GM12878 (cell line): ENCODE measurements around the gene VWA3B. TPM values are rescaled to one million over a fixed set of nuclear protein-coding genes. Genes with fewer than 3 reads are reported as not detected.

Source experiments
- ATAC-seq: fragments of 200-7000 bp; cut with Tn5 transposase; 3 replicates; pipeline ENCODE4 v1.9.1; 2020; ENCODE audit warnings: mild to moderate bottlenecking, moderate library complexity
- BruUV-seq: library from RNA; stranded (reverse); fragments of 400-500 nt; replicated peaks from 2 replicates; lab custom pipeline; 2021; lab: Mats Ljungman, UMichigan
- CTCF ChIA-PET: fragments of 300-600 bp; sonication (Branson Sonifier 250); formaldehyde crosslinking; extraction: SDS; loops from one replicate; lab custom pipeline; 2021; ENCODE audit warnings: inconsistent platforms; lab: Yijun Ruan, JAX
- POLR2A ChIA-PET: fragments of 350-600 bp; formaldehyde crosslinking; extraction: SDS; loops from one replicate; lab custom pipeline; 2021; ENCODE audit warnings: inconsistent platforms; lab: Charles Lee
- RAD21 ChIA-PET: fragments of 300-600 bp; sonication (Branson Sonifier 250); formaldehyde crosslinking; loops from one replicate; lab custom pipeline; 2023; ENCODE audit warnings: antibody characterized with exemption; ENCODE audit not compliant: unreplicated experiment; lab: Charles Lee
- SMC1A ChIA-PET: fragments of 300-600 bp; sonication (Branson Sonifier 250); formaldehyde crosslinking; loops from one replicate; lab custom pipeline; 2023; ENCODE audit not compliant: unreplicated experiment, uncharacterized antibody; lab: Charles Lee
- DNase-seq: peaks from one replicate; pipeline ENCODE4 v3.0.0-alpha.2; 2011; ENCODE audit warnings: low read depth, low spot score
- FAIRE-seq: peaks from 3 replicates; lab custom pipeline; 2011; peaks lifted over from hg19 to GRCh38; lab: Jason Lieb, UNC
- H2AFZ ChIP-seq: 2 replicates; pipeline ENCODE4 v1.6.0; 2011; ENCODE audit warnings: low read depth, low read length, control low read depth; ENCODE audit not compliant: control insufficient read depth
- H3K27ac ChIP-seq: 2 replicates; pipeline ENCODE4 v1.5.1; 2011; ENCODE audit warnings: control low read depth; ENCODE audit not compliant: control insufficient read depth, insufficient read depth
- H3K27me3 ChIP-seq, 2 experiments: replicated peaks in 1 of 2; 2 replicates each; pipeline versions ENCODE4 v1.6.0 to v1.6.1; 2011; ENCODE audit warnings: low read length in 1 of 2; ENCODE audit not compliant: control insufficient read depth in 2 of 2, insufficient read depth in 2 of 2
- H3K36me3 ChIP-seq, 2 experiments: 2 replicates each; pipeline ENCODE4 v1.5.1; 2011; ENCODE audit warnings: low read length in 1 of 2; ENCODE audit not compliant: control insufficient read depth in 2 of 2, insufficient read depth in 2 of 2
- H3K4me1 ChIP-seq: 2 replicates; pipeline ENCODE4 v1.6.1; 2011; ENCODE audit warnings: mild to moderate bottlenecking, low read length, moderate library complexity, mixed read lengths; ENCODE audit not compliant: control insufficient read depth, insufficient read depth
- H3K4me2 ChIP-seq: 2 replicates; pipeline ENCODE4 v1.6.0; 2011; ENCODE audit warnings: control low read depth; ENCODE audit not compliant: control insufficient read depth, insufficient read depth
- H3K4me3 ChIP-seq: fragments of 200-600 bp; sonication (generic); 2 replicates; pipeline ENCODE4 v1.5.1; 2016
- H3K79me2 ChIP-seq: 2 replicates; pipeline ENCODE4 v1.6.0; 2011; ENCODE audit warnings: low read length; ENCODE audit not compliant: control insufficient read depth, insufficient read depth
- H3K9ac ChIP-seq: 2 replicates; pipeline ENCODE4 v1.8.0; 2011; ENCODE audit warnings: low read length, control low read depth, mixed read lengths; ENCODE audit not compliant: control insufficient read depth, insufficient read depth
- H3K9me3 ChIP-seq: replicated peaks from 3 replicates; pipeline ENCODE4 v1.5.1; 2011; ENCODE audit warnings: mild to moderate bottlenecking, low read length; ENCODE audit not compliant: control insufficient read depth, insufficient read depth
- H4K20me1 ChIP-seq: 2 replicates; pipeline ENCODE4 v1.6.0; 2011; ENCODE audit not compliant: control insufficient read depth, insufficient read depth
- BMI1 ChIP-seq: fragments of 450-650 bp; IDR thresholded peaks from 2 replicates; pipeline ENCODE4 v1.6.1; 2016; ENCODE audit warnings: mild to moderate bottlenecking, moderate library complexity, borderline replicate concordance
- GATAD2B ChIP-seq: fragments of 450-650 bp; conservative IDR thresholded peaks from 2 replicates; pipeline ENCODE4 v1.6.1; 2017; ENCODE audit warnings: low read depth, mild to moderate bottlenecking, moderate library complexity
- HDAC6 ChIP-seq: fragments of 200-600 bp; sonication (generic); IDR thresholded peaks from one replicate; pipeline ENCODE4 v1.8.0; 2017; ENCODE audit warnings: antibody characterized with exemption; ENCODE audit not compliant: unreplicated experiment
- SMAD5 ChIP-seq: IDR thresholded peaks from 2 replicates; pipeline ENCODE4 v1.6.1; 2016; ENCODE audit warnings: antibody characterized with exemption, low read depth
- ZNF622 ChIP-seq: fragments of 450-650 bp; IDR thresholded peaks from 2 replicates; pipeline ENCODE4 v1.6.1; 2017; ENCODE audit warnings: mild to moderate bottlenecking, inconsistent platforms
- WGBS: methylation state at CpG from one replicate; pipeline ENCODE4 v1.1.6; 2016; ENCODE audit warnings: low lambda C conversion rate; ENCODE audit not compliant: insufficient replicate concordance, insufficient coverage; ENCODE audit errors: missing lambda C conversion rate; 5-methylcytosine and 5-hydroxymethylcytosine counted together
- in situ Hi-C: fragments of 300-500 bp; cut with MboI; formaldehyde crosslinking; loops from 9 replicates; pipeline ENCODE4 v1.14.3; 2018; ENCODE audit warnings: mixed read lengths
- intact Hi-C: fragments of 100-400 bp; cut with micrococcal nuclease; formaldehyde crosslinking; loops from one replicate; pipeline ENCODE4 v1.14.2; 2022; ENCODE audit not compliant: unreplicated experiment
- polyA plus RNA-seq, 11 experiments: library from polyadenylated mRNA; depleted of rRNA in 4 of 11; unstranded in 6 of 11; stranded (reverse) in 5 of 11; fragments of >200 nt; fragmentation: Nextera tagmentation in 4 of 11; fragmentation: Illumina TruSeq in 1 of 11; extraction: Ambion mirVana in 4 of 11; extraction: Trizol in 1 of 11; gene quantifications; 1 replicate in 1 of 11; 2 replicates in 10 of 11; pipeline versions ENCODE4 v1.2.1 to v1.2.3, GENCODE V29; 2011 to 2016; ENCODE audit warnings: inconsistent platforms in 2 of 11, missing spikeins in 2 of 11, low read depth in 1 of 11
- total RNA-seq, 4 experiments: library from RNA; depleted of rRNA in 3 of 4; stranded (reverse); fragments of >200 nt in 3 of 4; fragmentation: Illumina TruSeq in 1 of 4; extraction: Trizol in 1 of 4; gene quantifications; 2 replicates each; pipeline versions ENCODE4 v1.2.1 to v1.2.3, GENCODE V29; 2013 to 2021

The VWA3B gene
- total and polyA plus RNA-seq, 10 of the 15 experiments (the other 5 are each of a cell fraction or from before 2014, with no cell fraction given) = 0.04 to 0.86 (median 0.19) TPM; not detected in 4

DNA sequence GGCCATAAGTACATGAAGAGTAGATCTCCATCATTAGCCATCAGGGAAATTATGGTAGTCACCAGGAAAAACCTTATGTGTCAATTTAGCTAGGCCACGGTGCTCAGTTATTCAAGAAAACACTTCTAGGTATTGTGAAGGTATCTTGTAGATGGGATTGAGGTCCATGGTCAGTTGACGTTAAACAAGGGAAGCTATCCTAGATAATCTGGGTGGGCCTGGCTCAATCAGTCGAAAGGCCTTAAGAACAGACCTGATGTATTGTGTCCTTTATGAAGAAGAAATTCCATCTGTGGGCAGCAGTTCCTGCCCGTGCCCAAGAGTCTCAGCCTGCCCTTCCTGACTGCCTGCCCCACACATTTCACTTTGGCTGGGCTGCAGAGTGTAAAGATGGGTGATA, 242.6 kb downstream of the VWA3B start:
- Histone ChIP-seq H3K4me2 (no peak overlapping the region), H2AFZ (no peak overlapping the region), H3K9ac (no peak overlapping the region), H3K27ac (no peak overlapping the region), H3K36me3 (no peaks in the 10 kb centered on the region), H3K4me1 (no peaks in the 10 kb centered on the region), H3K79me2 (no peaks in the 10 kb centered on the region), H3K27me3 (peaks cover 2 to 3% of the 10 kb centered on the region in 2 experiments; a peak in 3 of 4 replicates), H3K4me3 (no peak overlapping the region), H4K20me1 (no peaks in the 10 kb centered on the region), H3K9me3 (no peaks in the 10 kb centered on the region)
- CTCF ChIA-PET = no interaction called here
- BruUV-seq = no TSS peak
- in situ Hi-C loops (no loop called here), intact Hi-C loops (no loop called here)
- DNase-seq (no peak), FAIRE-seq (no peak), ATAC-seq (no peak)
- no peak for TF ChIP-seq ZNF622
- TF ChIP-seq GATAD2B = no peak
- POLR2A ChIA-PET = no interaction called here
- RAD21 ChIA-PET = no interaction called here
- SMC1A ChIA-PET = no interaction called here
- WGBS = 30% methylated on average over 4 of the region's 4 CpGs

GRCh38 chr2:98332989-98333388, 246.0 kb downstream of the VWA3B start:
- BruUV-seq = no TSS peak
- Histone ChIP-seq H3K9ac (no peak overlapping the region), H3K4me3 (no peak overlapping the region), H3K27me3 (peaks cover 2 to 3% of the 10 kb centered on the region in 2 experiments; a peak in 3 of 4 replicates), H3K79me2 (no peaks in the 10 kb centered on the region), H2AFZ (no peak overlapping the region), H3K36me3 (no peaks in the 10 kb centered on the region), H3K4me1 (no peaks in the 10 kb centered on the region), H3K4me2 (no peak overlapping the region), H4K20me1 (no peaks in the 10 kb centered on the region), H3K27ac (no peak overlapping the region), H3K9me3 (no peaks in the 10 kb centered on the region)
- WGBS = 55% methylated on average over 5 of the region's 5 CpGs
- TF ChIP-seq SMAD5 (no peak), BMI1 (no peak), HDAC6 (no peak)
- FAIRE-seq = no peak
- DNase-seq = no peak
- intact Hi-C loops (no loop called here), in situ Hi-C loops (no loop called here)
- RAD21 ChIA-PET = no interaction called here
- CTCF ChIA-PET = no interaction called here
- POLR2A ChIA-PET = no interaction called here
- SMC1A ChIA-PET = no interaction called here
- no peak for ATAC-seq
